Tibial nerve (tissue), 4 donors: ENCODE measurements around the gene PTPRCAP. TPM values are rescaled to one million over a fixed set of nuclear protein-coding genes. Genes with fewer than 3 reads are reported as not detected.

ENCODE experiments used
- DNase-seq, 2 donors: peaks; one replicate each; pipeline ENCODE4 v3.0.0-alpha.2; 2019; ENCODE audit warnings: low spot score in 2 of 2
- H3K27ac ChIP-seq, 4 donors: fragments of 200-600 bp; sonication (generic) in 3 of 4; one replicate each; pipeline ENCODE4 v1.5.1; 2017 to 2019; ENCODE audit warnings: mild to moderate bottlenecking in 1 of 4
- H3K27me3 ChIP-seq, 2 donors: fragments of 200-600 bp; sonication (generic) in 1 of 2; one replicate each; pipeline versions ENCODE4 v1.5.1 to v1.6.0; 2017 to 2019
- H3K36me3 ChIP-seq, 3 donors: fragments of 200-600 bp; sonication (generic); one replicate each; pipeline ENCODE4 v1.5.1; 2018 to 2019
- H3K4me1 ChIP-seq, 4 donors: fragments of 200-600 bp; sonication (generic) in 3 of 4; one replicate each; pipeline ENCODE4 v1.5.1; 2017 to 2019
- H3K4me3 ChIP-seq, 4 donors: fragments of 200-600 bp; sonication (generic) in 3 of 4; one replicate each; pipeline ENCODE4 v1.5.1; 2017 to 2019; ENCODE audit warnings: mild to moderate bottlenecking in 1 of 4, moderate library complexity in 1 of 4
- H3K9me3 ChIP-seq, 4 donors: fragments of 200-600 bp; sonication (generic) in 3 of 4; one replicate each; pipeline ENCODE4 v1.5.1; 2017 to 2019
- EP300 ChIP-seq, 2 donors: sonication (generic); formaldehyde crosslinking; IDR thresholded peaks; one replicate each; pipeline ENCODE4 v1.6.1; 2017; ENCODE audit warnings: antibody characterized with exemption in 2 of 2, mild to moderate bottlenecking in 1 of 2
- POLR2A ChIP-seq, 2 donors: fragments of 450-650 bp; IDR thresholded peaks; one replicate each; pipeline ENCODE4 v1.6.1; 2017; ENCODE audit warnings: antibody characterized with exemption in 2 of 2, mild to moderate bottlenecking in 2 of 2, moderate library complexity in 2 of 2
- WGBS, 2 donors: methylation state at CpG; one replicate each; pipeline ENCODE4 v1.1.5; 2018; 5-methylcytosine and 5-hydroxymethylcytosine counted together
- total RNA-seq, 4 donors: library from RNA; depleted of rRNA; stranded (reverse); fragments of >200 nt; gene quantifications; one replicate each; pipeline ENCODE4 v1.1.0, GENCODE V29; 2016
- TF ChIP-seq, protein P1 (sequence below), 5 experiments: fragments of 200-600 bp in 3 of 5; fragments of 450-650 bp in 2 of 5; sonication (generic) in 3 of 5; IDR thresholded peaks; one replicate each; pipeline ENCODE4 v1.5.1; 2016 to 2019; ENCODE audit warnings: antibody characterized with exemption in 5 of 5, mild to moderate bottlenecking in 3 of 5, moderate library complexity in 2 of 5

PTPRCAP gene
- total RNA-seq, 4 donors from 2014 or later: 6.9 to 18.0 (median 12.8) TPM

GRCh38 chr11:67457453-67457852, 20.0 kb upstream of the PTPRCAP start:
- no peaks in the 10 kb centered on the region for H3K27me3 ChIP-seq
- WGBS, 2 donors: 89 to 91% methylated on average over 12 of the region's 12 CpGs
- H3K4me3 ChIP-seq: no peak overlapping the region
- DNase-seq: no peak
- H3K27ac ChIP-seq: no peak overlapping the region
- peaks cover 0 to 5% (median 0%) of the 10 kb centered on the region in 4 donors for H3K4me1 ChIP-seq
- no peak for TF ChIP-seq POLR2A (IDR thresholded peaks at IDR 0.05)
- TF ChIP-seq EP300 (IDR thresholded peaks at IDR 0.05): no peak
- TF ChIP-seq, protein P1, sequence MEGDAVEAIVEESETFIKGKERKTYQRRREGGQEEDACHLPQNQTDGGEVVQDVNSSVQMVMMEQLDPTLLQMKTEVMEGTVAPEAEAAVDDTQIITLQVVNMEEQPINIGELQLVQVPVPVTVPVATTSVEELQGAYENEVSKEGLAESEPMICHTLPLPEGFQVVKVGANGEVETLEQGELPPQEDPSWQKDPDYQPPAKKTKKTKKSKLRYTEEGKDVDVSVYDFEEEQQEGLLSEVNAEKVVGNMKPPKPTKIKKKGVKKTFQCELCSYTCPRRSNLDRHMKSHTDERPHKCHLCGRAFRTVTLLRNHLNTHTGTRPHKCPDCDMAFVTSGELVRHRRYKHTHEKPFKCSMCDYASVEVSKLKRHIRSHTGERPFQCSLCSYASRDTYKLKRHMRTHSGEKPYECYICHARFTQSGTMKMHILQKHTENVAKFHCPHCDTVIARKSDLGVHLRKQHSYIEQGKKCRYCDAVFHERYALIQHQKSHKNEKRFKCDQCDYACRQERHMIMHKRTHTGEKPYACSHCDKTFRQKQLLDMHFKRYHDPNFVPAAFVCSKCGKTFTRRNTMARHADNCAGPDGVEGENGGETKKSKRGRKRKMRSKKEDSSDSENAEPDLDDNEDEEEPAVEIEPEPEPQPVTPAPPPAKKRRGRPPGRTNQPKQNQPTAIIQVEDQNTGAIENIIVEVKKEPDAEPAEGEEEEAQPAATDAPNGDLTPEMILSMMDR (IDR thresholded peaks at IDR 0.05): no peak
- H3K9me3 ChIP-seq: no peaks in the 10 kb centered on the region
- H3K36me3 ChIP-seq: no peaks in the 10 kb centered on the region

- WGBS, 2 donors: 71 to 75% methylated on average over 9 to 25 of the region's 25 CpGs
- no peak for DNase-seq
Observed at GRCh38 chr11:67456068-67456705, 18.7 kb upstream of the PTPRCAP start.

DNA sequence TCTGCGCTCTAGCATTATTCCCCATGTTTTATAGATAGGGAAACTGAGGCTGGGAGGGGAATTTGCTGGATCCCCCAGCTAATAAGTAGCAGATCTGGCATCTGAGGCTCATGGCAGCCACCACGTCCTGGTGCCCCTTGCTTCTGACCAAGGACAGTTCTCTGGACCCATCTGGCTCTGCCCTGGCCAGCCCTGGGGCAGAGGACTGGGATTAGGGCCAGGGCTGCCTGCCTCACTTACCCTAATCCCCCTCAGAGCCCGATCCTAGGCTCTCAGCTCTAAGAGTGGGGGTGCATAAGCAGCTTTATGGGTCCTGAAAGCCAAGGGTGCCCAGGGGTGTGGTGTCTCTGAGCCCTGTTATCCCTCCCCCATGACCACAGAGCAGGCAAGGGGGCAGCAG, 17.6 kb upstream of the PTPRCAP start, which contains the start of gene CABP4:
Gene CABP4, plus strand, starts transcription at position 301 of the 400 bp plus-strand sequence. Its CDS starts 70 bp downstream, at position 371.
- Histone ChIP-seq H3K27me3 (no peaks in the 10 kb centered on the region), H3K4me1 (peaks cover 0 to 5% (median 0%) of the 10 kb centered on the region in 4 donors), H3K36me3 (no peaks in the 10 kb centered on the region), H3K4me3 (no peak within 1 kb of the TSS), H3K27ac (no peak within 1 kb of the TSS), H3K9me3 (no peaks in the 10 kb centered on the region)
- DNase-seq: no peak
- TF ChIP-seq POLR2A (IDR thresholded peaks at IDR 0.05) (no peak), EP300 (IDR thresholded peaks at IDR 0.05) (no peak)
- TF ChIP-seq, protein P1 (IDR thresholded peaks at IDR 0.05): no peak
- 93 to 98% methylated on average over 3 of the region's 3 CpGs for WGBS, 2 donors

More at GRCh38 chr11:67456068-67456705, 18.7 kb upstream of the PTPRCAP start:
- TF ChIP-seq POLR2A (IDR thresholded peaks at IDR 0.05) (no peak), EP300 (IDR thresholded peaks at IDR 0.05) (no peak)
- TF ChIP-seq, protein P1 (IDR thresholded peaks at IDR 0.05): no peak
- H3K27ac ChIP-seq: no peak overlapping the region
- no peak overlapping the region for H3K4me3 ChIP-seq
- H3K27me3 ChIP-seq: no peaks in the 10 kb centered on the region
- H3K36me3 ChIP-seq: no peaks in the 10 kb centered on the region
- H3K9me3 ChIP-seq: no peaks in the 10 kb centered on the region
- peaks cover 0 to 5% (median 0%) of the 10 kb centered on the region in 4 donors for H3K4me1 ChIP-seq

DNA sequence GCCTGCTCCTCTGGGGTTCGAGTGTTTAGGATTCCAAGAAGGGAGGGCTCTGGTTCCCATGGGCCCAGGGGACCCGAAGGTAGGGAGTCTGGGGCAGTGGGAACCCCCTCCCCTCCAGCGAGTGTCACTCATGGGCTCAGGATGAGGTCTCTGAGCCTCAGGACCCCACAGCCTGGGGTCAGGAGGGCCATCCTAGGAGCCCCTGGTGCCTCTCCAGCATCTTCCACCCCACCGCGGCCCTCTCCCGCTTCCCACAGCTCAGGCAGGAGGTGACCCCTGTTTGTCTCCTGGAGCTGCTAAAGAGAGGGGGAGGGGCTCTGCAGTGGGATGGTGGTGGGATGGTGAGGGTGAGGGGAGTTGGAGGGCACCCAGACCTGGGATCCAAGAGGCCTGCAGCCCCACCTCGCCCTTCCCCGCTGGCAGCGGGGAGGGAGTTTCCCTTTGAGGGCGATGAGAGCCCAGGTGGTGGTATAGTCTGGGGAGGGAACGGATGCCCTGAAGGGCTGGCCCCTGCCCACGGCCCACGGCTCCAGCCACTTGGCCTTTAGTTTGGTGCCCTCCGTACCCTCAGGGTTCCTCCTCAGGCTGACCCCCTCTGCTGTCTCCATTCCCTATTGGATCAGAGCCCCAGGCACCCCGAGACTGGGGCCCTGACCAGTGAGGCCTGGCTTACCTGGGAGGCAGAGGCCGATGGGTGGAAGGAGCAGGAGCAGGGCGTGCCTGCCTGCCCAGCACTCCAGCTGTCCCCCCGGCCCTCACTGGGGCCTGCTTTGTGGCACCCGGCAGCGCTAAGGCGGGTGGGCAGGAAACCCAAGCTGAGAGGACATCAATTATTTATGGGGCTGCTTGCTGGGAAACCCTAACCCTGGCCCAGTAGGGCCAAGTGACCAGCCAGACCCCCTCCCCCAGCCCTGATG, 16.6 kb upstream of the PTPRCAP start:
- H3K27me3 ChIP-seq: no peaks in the 10 kb centered on the region
- DNase-seq: no peak
- H3K4me1 ChIP-seq: no peaks in the 10 kb centered on the region
- WGBS, 2 donors: 81 to 91% methylated on average over 14 to 17 of the region's 21 CpGs
- H3K4me3 ChIP-seq: no peak overlapping the region
- H3K9me3 ChIP-seq: no peaks in the 10 kb centered on the region
- H3K36me3 ChIP-seq: no peaks in the 10 kb centered on the region
- H3K27ac ChIP-seq: no peak overlapping the region
- TF ChIP-seq, protein P1 (IDR thresholded peaks at IDR 0.05): no peak
- TF ChIP-seq POLR2A (IDR thresholded peaks at IDR 0.05) (no peak), EP300 (IDR thresholded peaks at IDR 0.05) (no peak)
